ENCODE measurements around the gene SLC3A2.
"Not testable (repeated sequence)": the region's sequence is repeated elsewhere in the genome, so short reads cannot be mapped to it uniquely, and the experiment has no call there.

The SLC3A2 gene

DNA sequence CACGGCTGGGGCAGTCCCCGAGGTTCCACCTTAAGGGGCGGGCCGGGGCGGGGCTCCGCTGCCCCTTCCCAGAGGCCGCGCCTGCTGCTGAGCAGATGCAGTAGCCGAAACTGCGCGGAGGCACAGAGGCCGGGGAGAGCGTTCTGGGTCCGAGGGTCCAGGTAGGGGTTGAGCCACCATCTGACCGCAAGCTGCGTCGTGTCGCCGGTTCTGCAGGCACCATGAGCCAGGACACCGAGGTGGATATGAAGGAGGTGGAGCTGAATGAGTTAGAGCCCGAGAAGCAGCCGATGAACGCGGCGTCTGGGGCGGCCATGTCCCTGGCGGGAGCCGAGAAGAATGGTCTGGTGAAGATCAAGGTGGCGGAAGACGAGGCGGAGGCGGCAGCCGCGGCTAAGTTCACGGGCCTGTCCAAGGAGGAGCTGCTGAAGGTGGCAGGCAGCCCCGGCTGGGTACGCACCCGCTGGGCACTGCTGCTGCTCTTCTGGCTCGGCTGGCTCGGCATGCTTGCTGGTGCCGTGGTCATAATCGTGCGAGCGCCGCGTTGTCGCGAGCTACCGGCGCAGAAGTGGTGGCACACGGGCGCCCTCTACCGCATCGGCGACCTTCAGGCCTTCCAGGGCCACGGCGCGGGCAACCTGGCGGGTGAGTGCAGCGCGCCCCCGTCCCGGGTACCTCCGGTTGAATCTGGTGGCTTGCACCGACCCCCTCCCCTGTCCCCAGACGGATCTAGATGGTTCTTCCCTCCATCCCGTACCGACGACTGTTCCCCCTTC, at the start of gene SLC3A2:
Gene SLC3A2 (plus strand): TSS at position 94 of the 776 bp plus-strand sequence. CDS start 128 bp downstream, at position 222.
- peak; percentile 94 for DNase-seq (ENCODE audit: low spot score)
- no peak for FAIRE-seq

DNA sequence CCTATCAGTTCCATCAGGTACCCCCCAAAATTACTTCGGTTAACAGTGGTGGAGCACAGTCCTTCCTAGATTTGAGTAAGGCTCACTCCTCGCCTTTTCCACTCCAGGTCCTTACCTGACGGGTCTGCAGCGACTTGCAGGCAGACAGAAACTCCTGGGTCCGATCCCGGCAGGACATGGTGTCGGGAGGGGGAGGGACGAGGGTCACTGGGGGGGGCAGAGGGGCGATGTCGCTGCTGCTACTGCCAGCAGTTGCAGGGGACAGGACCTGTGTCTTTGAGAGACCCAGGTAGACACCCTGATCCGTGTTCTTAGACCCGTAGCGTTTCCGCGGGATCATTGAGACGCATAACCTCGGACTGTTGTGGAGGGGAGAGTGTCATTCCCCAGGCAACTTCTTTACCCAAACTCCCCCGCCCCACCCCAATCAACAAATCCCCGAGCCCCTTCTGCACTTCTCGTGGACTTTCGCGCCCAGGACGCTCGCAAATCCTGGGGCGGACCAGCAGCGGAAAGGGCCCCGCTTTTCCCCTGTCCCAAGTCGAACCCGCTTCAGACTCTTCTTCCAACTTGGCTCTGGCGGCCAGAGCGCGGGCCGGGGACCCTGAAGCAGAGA, 49.7 kb upstream of the SLC3A2 start:
- no peak for DNase-seq (ENCODE audit: low spot score)
- no peak for FAIRE-seq

DNA sequence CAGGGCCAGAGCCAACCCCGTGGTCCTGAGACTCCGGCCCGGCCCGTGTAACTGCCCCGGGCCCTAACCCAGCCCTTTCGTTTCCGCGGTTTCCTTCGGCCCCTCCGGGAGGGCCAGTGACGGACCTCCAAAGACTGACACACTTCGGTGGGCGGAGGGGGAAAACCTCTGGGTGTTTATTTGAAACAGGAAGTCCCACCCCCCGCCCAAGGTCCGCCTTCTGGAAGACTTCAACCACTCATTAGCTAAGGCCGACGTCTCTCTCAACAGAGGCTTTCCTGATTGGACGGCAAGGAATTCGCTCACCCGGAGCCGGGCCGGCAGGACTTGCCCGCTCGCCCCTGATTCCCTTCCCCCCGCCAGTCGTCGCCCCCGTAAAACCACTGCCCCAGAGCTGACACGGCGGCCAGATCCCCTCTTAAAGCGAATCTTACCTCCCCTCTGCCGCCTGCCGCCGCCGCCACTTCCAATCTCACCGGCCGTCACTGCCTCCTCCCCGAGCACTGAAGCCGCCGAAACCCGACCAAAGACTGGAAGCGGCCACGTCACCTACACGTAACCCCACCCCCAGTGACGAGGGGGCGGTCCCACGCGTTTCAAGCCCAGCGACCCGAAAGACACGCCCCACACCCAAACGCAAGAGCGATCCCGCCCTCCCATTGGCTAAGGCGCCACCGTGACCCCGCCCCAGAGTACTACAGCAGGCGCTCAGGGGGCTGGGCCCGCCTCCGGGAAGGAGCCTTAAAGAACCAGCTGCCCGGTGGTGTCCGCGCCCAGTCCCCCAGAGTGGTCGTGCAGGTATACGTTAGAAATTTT, 49.0 kb upstream of the SLC3A2 start, which contains the start of gene STX5:
Gene STX5 (minus strand): TSS at position 532 of the 816 bp plus-strand sequence. CDS start 808 bp downstream, outside the sequence.
- DNase-seq (ENCODE audit: low spot score): peak; percentile 98
- FAIRE-seq: no peak

GRCh38 chr11:62832336-62833234, 48.1 kb upstream of the SLC3A2 start, which contains the start of gene TEX54:
Gene TEX54, minus strand, starts transcription at chr11:62832841.
- no peak for FAIRE-seq
- DNase-seq (ENCODE audit: low spot score): no peak

DNA sequence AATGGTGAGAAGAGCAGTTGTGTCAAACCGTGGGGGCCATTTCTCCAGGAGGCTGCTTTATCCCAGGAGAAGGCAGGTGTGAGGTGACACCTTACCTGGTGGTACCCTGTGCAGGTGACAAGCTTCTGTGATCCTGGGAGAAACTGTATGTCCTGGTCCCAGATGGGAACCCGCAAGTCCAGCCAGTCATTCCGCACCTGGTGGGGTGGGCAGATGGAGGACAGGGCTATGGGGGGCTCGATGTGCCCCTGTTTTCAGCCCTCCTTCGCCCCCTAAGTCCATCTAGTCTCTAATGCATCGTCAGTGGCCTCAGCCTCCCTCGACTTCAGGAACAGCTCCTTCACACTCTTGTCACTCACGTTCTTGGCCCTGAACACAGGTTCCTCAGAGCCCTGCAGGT, 45.4 kb upstream of the SLC3A2 start:
- FAIRE-seq (no peak), DNase-seq (ENCODE audit: low spot score) (no peak)

GRCh38 chr11:62839050-62839945, 41.4 kb upstream of the SLC3A2 start, which contains the start of gene WDR74:
Gene WDR74, minus strand, starts transcription at chr11:62839590. Its CDS starts 20 bp downstream, at chr11:62839570.
- FAIRE-seq: no peak
- peak; percentile 88 for DNase-seq (ENCODE audit: low spot score)

DNA sequence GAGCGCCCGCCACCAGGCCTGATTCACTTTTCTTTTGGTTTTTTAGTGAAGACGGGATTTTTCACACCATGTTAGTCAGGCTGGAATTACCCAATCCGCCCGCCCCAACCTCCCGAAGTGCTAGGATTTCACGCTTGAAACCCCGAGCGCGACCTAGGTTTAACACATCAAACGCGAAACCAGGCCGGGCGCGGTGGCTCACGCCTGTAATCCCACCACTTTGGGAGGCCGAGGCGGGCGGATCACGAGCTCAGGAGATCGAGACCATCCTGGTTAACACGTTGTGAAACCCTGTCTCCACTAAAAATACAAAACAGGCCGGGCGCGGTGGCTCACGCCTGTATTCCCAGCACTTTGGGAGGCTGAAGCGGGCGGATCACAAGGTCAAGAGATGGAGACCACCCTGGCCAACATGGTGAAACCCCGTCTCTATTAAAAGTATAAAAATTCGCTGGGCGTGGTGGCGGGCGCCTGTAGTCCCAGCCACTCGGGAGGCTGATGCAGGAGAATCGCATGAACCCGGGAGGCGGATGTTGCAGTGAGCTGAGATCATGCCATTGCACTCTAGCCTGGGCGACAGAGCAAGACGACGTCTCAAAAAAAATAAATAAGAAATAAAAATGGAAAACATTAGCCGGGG, 39.9 kb upstream of the SLC3A2 start:
- FAIRE-seq: not testable (repeated sequence)
- peak; percentile 21 for DNase-seq (ENCODE audit: low spot score)

DNA sequence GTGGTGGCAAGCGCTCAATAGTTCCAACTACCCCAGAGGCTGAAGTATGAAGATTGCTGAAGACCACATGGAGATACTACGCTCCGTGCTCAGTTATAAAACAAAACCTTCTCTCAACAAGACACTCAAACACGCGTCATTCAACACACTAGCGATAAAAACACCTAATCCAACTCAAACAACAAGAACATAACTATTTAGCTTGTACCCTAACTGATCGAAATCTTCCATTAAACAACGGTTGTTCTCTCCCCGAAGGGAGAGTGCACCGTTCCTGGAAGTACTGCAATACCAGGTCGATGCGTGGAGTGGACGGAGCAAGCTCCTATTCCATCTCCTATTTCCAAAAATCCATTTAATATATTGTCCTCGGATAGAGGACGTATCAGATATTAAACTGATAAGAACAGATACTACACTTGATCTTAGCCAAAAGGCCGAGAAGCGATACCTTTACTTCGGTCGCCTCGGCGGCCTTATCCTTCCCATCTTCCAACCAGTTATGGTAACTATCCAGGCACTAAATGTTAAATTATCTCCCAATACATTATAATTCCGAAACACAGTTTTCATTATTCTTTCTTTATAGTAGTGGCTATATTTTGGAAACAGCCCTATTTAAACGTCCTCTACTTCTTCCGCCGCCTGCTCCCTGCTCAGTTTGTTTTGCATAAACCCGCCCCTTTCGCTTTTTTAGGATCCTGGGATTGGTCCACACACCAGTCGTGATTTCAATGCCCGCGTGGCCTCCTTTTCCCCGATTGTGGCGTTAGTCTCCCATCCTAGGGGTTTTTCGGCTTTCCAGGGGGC, 39.1 kb upstream of the SLC3A2 start:
- DNase-seq (ENCODE audit: low spot score) (peak; percentile 92), FAIRE-seq (peak; percentile 99)

GRCh38 chr11:62842171-62842741, 38.4 kb upstream of the SLC3A2 start:
- FAIRE-seq (no peak), DNase-seq (ENCODE audit: low spot score) (no peak)

- not testable (repeated sequence) for FAIRE-seq; DNase-seq (ENCODE audit: low spot score)
Observed at GRCh38 chr11:62842891-62843290, 37.8 kb upstream of the SLC3A2 start.

DNA sequence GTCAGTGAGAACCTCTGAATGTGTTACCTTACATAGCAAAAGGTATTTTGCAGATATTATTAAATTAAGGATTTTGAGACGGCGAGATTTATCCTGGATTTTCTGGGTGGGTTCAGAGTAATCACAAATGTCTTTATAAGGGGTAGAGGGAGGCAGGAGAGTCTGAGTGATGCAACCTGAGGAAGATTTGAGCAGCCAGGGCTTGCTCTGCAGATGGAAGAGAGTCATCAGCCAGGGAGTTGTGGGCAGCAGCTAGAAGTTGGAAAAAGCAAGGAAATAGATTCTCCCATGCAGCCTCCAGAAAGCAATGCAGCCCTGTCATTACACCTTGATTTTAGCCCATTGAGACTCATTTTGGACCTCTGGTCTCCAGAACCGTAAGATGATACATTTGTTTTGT, 37.2 kb upstream of the SLC3A2 start:
- DNase-seq (ENCODE audit: low spot score) (no peak), FAIRE-seq (no peak)

GRCh38 chr11:62844154-62844553, 36.5 kb upstream of the SLC3A2 start:
- DNase-seq (ENCODE audit: low spot score): no peak
- FAIRE-seq: no peak

DNA sequence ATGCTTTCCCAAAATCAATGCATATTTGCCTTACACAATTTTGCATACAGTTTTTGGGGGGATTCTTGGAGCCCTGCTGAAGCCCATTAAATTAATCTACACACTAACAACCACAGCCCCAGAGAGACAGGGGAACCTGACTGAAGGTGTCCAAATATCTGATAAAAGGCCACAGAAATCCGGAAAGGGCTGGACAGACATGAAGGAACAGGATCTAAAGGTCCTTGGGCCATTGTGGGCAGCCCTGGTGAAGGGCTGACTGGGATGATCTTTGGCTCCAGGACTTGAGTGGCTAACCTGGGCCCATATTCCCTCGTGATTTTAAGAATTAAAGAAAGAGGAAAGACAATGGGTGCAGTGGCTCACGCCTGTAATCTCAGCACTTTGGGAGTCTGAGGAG, 34.5 kb upstream of the SLC3A2 start:
- no peak for FAIRE-seq
- no peak for DNase-seq (ENCODE audit: low spot score)

DNA sequence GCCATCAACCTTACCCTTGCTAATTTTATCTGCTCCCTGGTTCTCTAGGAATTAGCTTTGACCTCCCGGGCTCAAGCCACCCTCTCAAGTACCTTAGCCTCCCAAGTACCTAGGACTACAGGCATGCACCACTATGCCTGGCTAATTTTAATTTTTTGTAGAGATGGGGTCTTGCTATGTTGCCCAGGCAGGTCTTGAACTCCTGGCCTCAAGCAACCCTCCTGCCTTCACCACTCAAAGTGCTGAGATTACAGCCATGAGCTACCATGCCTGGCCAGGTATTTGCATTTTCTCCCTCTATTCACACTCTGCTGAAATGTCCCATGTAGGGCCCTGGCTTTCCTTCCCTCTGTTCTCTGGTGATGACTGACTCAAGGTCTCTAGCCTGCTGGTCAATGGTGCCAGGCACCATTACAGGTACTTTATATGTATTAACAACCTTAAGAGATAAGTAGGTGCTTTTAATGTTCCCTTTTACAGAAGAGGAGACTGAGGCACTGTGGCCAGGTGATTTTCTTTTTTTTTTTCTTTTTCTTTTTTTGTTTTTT, 32.9 kb upstream of the SLC3A2 start:
- DNase-seq (ENCODE audit: low spot score) (no peak), FAIRE-seq (no peak)

GRCh38 chr11:62850911-62851806, 29.5 kb upstream of the SLC3A2 start:
- DNase-seq (ENCODE audit: low spot score): no peak
- FAIRE-seq: no peak

DNA sequence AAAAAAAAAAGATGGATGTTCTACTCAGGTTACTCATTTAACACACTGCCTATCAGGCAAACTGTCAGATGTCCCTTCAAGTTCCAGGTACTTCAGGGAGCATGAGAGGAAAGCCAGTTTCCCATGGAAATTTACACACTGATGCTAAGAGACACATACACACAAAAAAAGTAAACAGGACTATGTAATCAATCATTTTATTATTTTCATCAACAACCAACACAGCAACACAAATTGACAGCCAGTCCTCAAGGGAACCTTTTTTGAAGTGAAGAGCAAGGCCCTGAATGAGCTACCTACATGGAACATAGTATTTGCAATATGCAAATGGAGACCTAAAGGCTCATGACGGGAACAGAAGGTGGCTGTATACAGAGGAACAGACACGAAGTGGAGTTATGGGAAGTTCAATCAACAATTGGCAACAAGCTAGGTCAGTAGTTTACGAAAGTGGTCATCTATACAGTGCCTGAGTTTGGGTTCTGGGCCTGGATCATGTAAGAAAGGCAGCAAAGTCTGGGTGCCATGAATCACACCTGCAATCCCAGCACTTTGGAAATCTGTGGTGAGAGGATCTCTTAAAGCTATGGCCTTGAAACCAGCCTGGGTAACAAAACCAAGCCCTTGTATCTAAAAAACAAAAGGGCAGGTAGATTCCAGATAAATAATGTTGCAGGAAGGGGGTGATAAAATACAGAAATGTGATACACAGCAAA, 28.7 kb upstream of the SLC3A2 start:
- no peak for DNase-seq (ENCODE audit: low spot score)
- FAIRE-seq: no peak

Data from urothelium cell line (cell line).